ENCODE data around the gene DAPK1. TPM values are rescaled to one million over a fixed set of nuclear protein-coding genes. Genes with fewer than 3 reads are reported as not detected.

The DAPK1 gene
- total and polyA plus RNA-seq, 10 of the 15 experiments (the other 5 are each of a cell fraction or from before 2014, with no cell fraction given): 8.2 to 94.7 (median 51.6) TPM

- TF ChIP-seq TCF12 (IDR thresholded peaks at IDR 0.05; ENCODE audit: low read depth, low read length) (no peak), CBX5 (IDR thresholded peaks at IDR 0.05; ENCODE audit: low read depth) (no peak), EED (IDR thresholded peaks at IDR 0.05; ENCODE audit: low read depth) (0 out of 2 replicates have a peak, but pooled peaks have one; percentile 20), LARP7 (IDR thresholded peaks at IDR 0.05) (no peak), RAD21 (IDR thresholded peaks at IDR 0.05; ENCODE audit: insufficient read depth, low read depth, low read length) (0 out of 2 replicates have a peak, but pooled peaks have one; percentile 5), FOXK2 (IDR thresholded peaks at IDR 0.05) (no peak), HDGF (IDR thresholded peaks at IDR 0.05) (no peak), ESRRA (IDR thresholded peaks at IDR 0.05; ENCODE audit: low read length) (no peak), EP300 (IDR thresholded peaks at IDR 0.05; ENCODE audit: borderline replicate concordance in 1 of 2, control insufficient read depth in 1 of 2, low read depth in 2 of 2, low read length in 2 of 2) (no peak), FOXM1 (IDR thresholded peaks at IDR 0.05; ENCODE audit: low read depth, low read length) (no peak)
These were observed 187.1 kb downstream of the DAPK1 start (continued) for GRCh38 chr9:87684627-87685219.

- no peak overlapping the region for H2AFZ ChIP-seq (ENCODE audit: control insufficient read depth, low read depth, low read length)
- intact Hi-C loops (cut with micrococcal nuclease; ENCODE audit: unreplicated experiment) (loop anchor here (2.0 kb wide), 1 partner anchor 127 kb away; no protein-coding TSS in a partner anchor), in situ Hi-C loops (cut with MboI) (no loop called here)
- RAD21 ChIA-PET (ENCODE audit: unreplicated experiment): interaction anchor here (1.1 kb wide), 1 partner anchor 350 kb away, joined by 3 read pairs; no protein-coding TSS in a partner anchor
- CTCF ChIA-PET: interaction anchor here (0.6 to 1.4 kb wide), 6 partner anchors 8 to 895 kb away, joined by 3 to 4 read pairs (median 4); no protein-coding TSS in a partner anchor
- no TSS peak for BruUV-seq (replicated peaks)
- TF ChIP-seq POLR2A (IDR thresholded peaks at IDR 0.05; ENCODE audit: low read depth, low read length): no peak
- no peak for TF ChIP-seq NRF1 (conservative IDR thresholded peaks at IDR 0.05; ENCODE audit: low read depth, low read length)
- TF ChIP-seq PRDM15 (CRISPR knock-in tag; IDR thresholded peaks at IDR 0.05): no peak
- TF ChIP-seq RUNX3 (IDR thresholded peaks at IDR 0.05; ENCODE audit: low read length): no peak
- TF ChIP-seq ZNF274 (IDR thresholded peaks at IDR 0.05; ENCODE audit: insufficient read depth, insufficient read length): no peak
- DNase-seq (ENCODE audit: low read depth, low spot score) (no peak), ATAC-seq (no peak), FAIRE-seq (no peak)
- SMC1A ChIA-PET (ENCODE audit: uncharacterized antibody, unreplicated experiment): no interaction called here
- no peak overlapping the region for H3K4me3 ChIP-seq
- no peaks in the 10 kb centered on the region for H4K20me1 ChIP-seq (ENCODE audit: control insufficient read depth, insufficient read depth)
- H3K27me3 ChIP-seq (replicated peaks in 1 of 2; ENCODE audit: control insufficient read depth in 2 of 2, insufficient read depth in 2 of 2, low read length in 1 of 2): no peaks in the 10 kb centered on the region
- peaks cover 1 to 12% of the 10 kb centered on the region in 2 experiments; a peak in 3 of 4 replicates for H3K36me3 ChIP-seq (ENCODE audit: control insufficient read depth in 2 of 2, insufficient read depth in 2 of 2, low read length in 1 of 2)
- H3K9ac ChIP-seq (ENCODE audit: control insufficient read depth, insufficient read depth, low read length): no peak overlapping the region
- no peaks in the 10 kb centered on the region; the same call in 2 of the 3 replicates for H3K9me3 ChIP-seq (replicated peaks; ENCODE audit: control insufficient read depth, insufficient read depth, low read length)
- no peaks in the 10 kb centered on the region for H3K4me1 ChIP-seq (ENCODE audit: control insufficient read depth, insufficient read depth, low read length)
- no peaks in the 10 kb centered on the region for H3K79me2 ChIP-seq (ENCODE audit: control insufficient read depth, insufficient read depth, low read length)
- WGBS (ENCODE audit: insufficient coverage, insufficient replicate concordance, low lambda C conversion rate, missing lambda C conversion rate): 60% methylated on average over 4 of the region's 4 CpGs
- no peak overlapping the region for H3K27ac ChIP-seq (ENCODE audit: control insufficient read depth, insufficient read depth)
- no peak overlapping the region for H3K4me2 ChIP-seq (ENCODE audit: control insufficient read depth, insufficient read depth)
- POLR2A ChIA-PET: no interaction called here
These were observed 187.8 kb downstream of the DAPK1 start for GRCh38 chr9:87685441-87685840.
